ENCODE results near the gene EIF5.
A peak's percentile ranks its signal among the peaks of the same experiment; 100 is the strongest.

EIF5 gene

GRCh38 chr14:103361867-103362266, 27.8 kb downstream of the EIF5 start:
- no peak overlapping the region for H3K4me3 ChIP-seq (ENCODE audit: low read depth, low read length)
- in situ Hi-C loops (cut with HindIII; ENCODE audit: low sequenced_read_pairs): no loop called here
- TF ChIP-seq CTCF (IDR thresholded peaks at IDR 0.05; ENCODE audit: low read depth, low read length, missing control alignments): no peak
- peak; percentile 76 for DNase-seq (ENCODE audit: low read depth)

GRCh38 chr14:103362780-103363179, 28.7 kb downstream of the EIF5 start:
- H3K4me3 ChIP-seq (ENCODE audit: low read depth, low read length): no peak overlapping the region
- in situ Hi-C loops (cut with HindIII; ENCODE audit: low sequenced_read_pairs): no loop called here
- DNase-seq (ENCODE audit: low read depth): no peak
- no peak for TF ChIP-seq CTCF (IDR thresholded peaks at IDR 0.05; ENCODE audit: low read depth, low read length, missing control alignments)

- in situ Hi-C loops (cut with HindIII; ENCODE audit: low sequenced_read_pairs): no loop called here
- DNase-seq (ENCODE audit: low read depth): no peak
- TF ChIP-seq CTCF (IDR thresholded peaks at IDR 0.05; ENCODE audit: low read depth, low read length, missing control alignments): no peak
Measured at GRCh38 chr14:103366741-103367140, 32.7 kb downstream of the EIF5 start.

GRCh38 chr14:103367995-103368394, 34.0 kb downstream of the EIF5 start:
- in situ Hi-C loops (cut with HindIII; ENCODE audit: low sequenced_read_pairs): no loop called here
- DNase-seq (ENCODE audit: low read depth): no peak
- TF ChIP-seq CTCF (IDR thresholded peaks at IDR 0.05; ENCODE audit: low read depth, low read length, missing control alignments): no peak
- H3K4me3 ChIP-seq (ENCODE audit: low read depth, low read length): no peak overlapping the region

More at GRCh38 chr14:103366741-103367140, 32.7 kb downstream of the EIF5 start:
- no peak overlapping the region for H3K4me3 ChIP-seq (ENCODE audit: low read depth, low read length)

GRCh38 chr14:103370087-103370486, 36.0 kb downstream of the EIF5 start:
- no peak overlapping the region for H3K4me3 ChIP-seq (ENCODE audit: low read depth, low read length)
- no peak for TF ChIP-seq CTCF (IDR thresholded peaks at IDR 0.05; ENCODE audit: low read depth, low read length, missing control alignments)
- in situ Hi-C loops (cut with HindIII; ENCODE audit: low sequenced_read_pairs): no loop called here
- no peak for DNase-seq (ENCODE audit: low read depth)

- no peak for TF ChIP-seq CTCF (IDR thresholded peaks at IDR 0.05; ENCODE audit: low read depth, low read length, missing control alignments)
- DNase-seq (ENCODE audit: low read depth): no peak
- H3K4me3 ChIP-seq (ENCODE audit: low read depth, low read length): no peak overlapping the region
- in situ Hi-C loops (cut with HindIII; ENCODE audit: low sequenced_read_pairs): no loop called here
Measured at GRCh38 chr14:103372017-103372416, 38.0 kb downstream of the EIF5 start.

Data from astrocyte of the cerebellum (primary cell).